K562 (cell line): ENCODE measurements around the gene WDFY2. TPM values are rescaled to one million over a fixed set of nuclear protein-coding genes. Genes with fewer than 3 reads are reported as not detected.

Experiments
- ATAC-seq: fragments of 200-7000 bp; cut with Tn5 transposase; 3 replicates; pipeline ENCODE4 v1.9.1; 2020; ENCODE audit warnings: moderate library complexity
- BruUV-seq: library from RNA; stranded (reverse); fragments of 400-500 nt; replicated peaks from 2 replicates; lab custom pipeline; 2021; lab: Mats Ljungman, UMichigan
- CTCF ChIA-PET: fragments of 300-600 bp; formaldehyde crosslinking; extraction: SDS; loops from one replicate; lab custom pipeline; 2021; ENCODE audit warnings: low intra/inter-chr PET ratio; lab: Yijun Ruan, JAX
- POLR2A ChIA-PET: fragments of 300-600, 350-650 bp; sonication (Branson Sonifier 250); formaldehyde crosslinking; extraction: SDS; loops from one replicate; lab custom pipeline; 2021; ENCODE audit warnings: antibody characterized with exemption, inconsistent platforms; lab: Yijun Ruan, JAX
- DNase-seq, 4 experiments: peaks; one replicate each; pipeline versions ENCODE4 v3.0.0 to v3.0.0-alpha.2; 2011 to 2018; ENCODE audit warnings: low spot score in 3 of 4, mixed read lengths in 3 of 4; ENCODE audit errors: extremely low read depth in 1 of 4
- FAIRE-seq: peaks from 2 replicates; lab custom pipeline; 2011; peaks lifted over from hg19 to GRCh38; lab: Jason Lieb, UNC
- H2AFZ ChIP-seq: 2 replicates; pipeline ENCODE4 v1.6.0; 2011; ENCODE audit warnings: low read depth, low read length, control low read depth, inconsistent platforms
- H3K27ac ChIP-seq: fragments of 200-600 bp; 3 replicates; pipeline ENCODE4 v1.8.0; 2011; ENCODE audit warnings: low read depth, mild to moderate bottlenecking, control low read depth, inconsistent platforms, low read length, moderate library complexity, mixed read lengths; ENCODE audit errors: extremely low read depth
- H3K27me3 ChIP-seq, 2 experiments: fragments of 300-600 bp in 1 of 2; 2 replicates in 1 of 2; 3 replicates in 1 of 2; pipeline versions ENCODE4 v1.6.0 to v1.8.0; 2011; ENCODE audit warnings: inconsistent platforms in 2 of 2, low read length in 2 of 2, mild to moderate bottlenecking in 1 of 2, mixed read lengths in 1 of 2, moderate library complexity in 1 of 2; ENCODE audit not compliant: control insufficient read depth in 2 of 2, insufficient read depth in 2 of 2
- H3K36me3 ChIP-seq: fragments of 300-600 bp; 3 replicates; pipeline ENCODE4 v1.8.0; 2011; ENCODE audit warnings: mild to moderate bottlenecking, low read length, inconsistent platforms; ENCODE audit not compliant: control insufficient read depth, insufficient read depth
- H3K4me1 ChIP-seq, 2 experiments: fragments of 200-600 bp in 1 of 2; replicated peaks in 1 of 2; 2 replicates in 1 of 2; 3 replicates in 1 of 2; pipeline versions ENCODE4 v1.5.1 to v1.8.0; 2011; ENCODE audit warnings: inconsistent platforms in 2 of 2, low read length in 2 of 2, mild to moderate bottlenecking in 1 of 2, mixed read lengths in 1 of 2, moderate library complexity in 1 of 2; ENCODE audit not compliant: control insufficient read depth in 2 of 2, insufficient read depth in 2 of 2
- H3K4me2 ChIP-seq: 2 replicates; pipeline ENCODE4 v1.6.1; 2011; ENCODE audit warnings: low read length, control low read depth, inconsistent platforms, mixed read lengths; ENCODE audit not compliant: insufficient read depth
- H3K4me3 ChIP-seq: fragments of 200-600 bp; sonication (generic), shearing (Covaris generic); 2 replicates; pipeline ENCODE4 v1.5.1; 2016; ENCODE audit warnings: control low read depth, inconsistent platforms
- H3K79me2 ChIP-seq: fragments of 200-600 bp; 3 replicates; pipeline ENCODE4 v1.8.0; 2011; ENCODE audit warnings: low read length, inconsistent platforms; ENCODE audit not compliant: control insufficient read depth, insufficient read depth
- H3K9ac ChIP-seq, 2 experiments: 2 replicates each; pipeline versions ENCODE4 v1.6.0 to v1.6.1; 2011; ENCODE audit warnings: low read depth in 2 of 2, low read length in 2 of 2, control low read depth in 1 of 2, inconsistent platforms in 1 of 2, mild to moderate bottlenecking in 1 of 2, mixed read lengths in 1 of 2; ENCODE audit not compliant: insufficient read depth in 1 of 2
- H3K9me1 ChIP-seq: one replicate; pipeline ENCODE4 v1.6.0; 2011; ENCODE audit warnings: inconsistent platforms, mild to moderate bottlenecking, low read length, moderate library complexity; ENCODE audit not compliant: control insufficient read depth, insufficient read depth
- H3K9me3 ChIP-seq: replicated peaks from 2 replicates; pipeline ENCODE4 v1.5.1; 2011; ENCODE audit warnings: low read depth, low read length, inconsistent platforms; ENCODE audit not compliant: control insufficient read depth, insufficient read depth
- H4K20me1 ChIP-seq: replicated peaks from 2 replicates; pipeline ENCODE4 v1.6.1; 2011; ENCODE audit warnings: low read length, inconsistent platforms, mixed read lengths; ENCODE audit not compliant: control insufficient read depth, insufficient read depth
- AFF4 ChIP-seq: sonication (generic); formaldehyde crosslinking; IDR thresholded peaks from 2 replicates; pipeline ENCODE4 v1.8.0; 2023; ENCODE audit warnings: mild to moderate bottlenecking, missing genetic modification reagents
- CAMTA2 ChIP-seq: fragments of 250-450 bp; sonication (Bioruptor Pico); conservative IDR thresholded peaks from 2 replicates; pipeline ENCODE4 v1.5.1; 2022
- CBX5 ChIP-seq: IDR thresholded peaks from 2 replicates; pipeline ENCODE4 v1.6.1; 2014; ENCODE audit warnings: low read depth, borderline replicate concordance
- FUS ChIP-seq: fragments of 200-400 bp; formaldehyde crosslinking; optimal IDR thresholded peaks from 2 replicates; pipeline ENCODE3; 2017; ENCODE audit warnings: low read depth, low read length
- ID3 ChIP-seq, 2 experiments: fragments of 250-450 bp in 1 of 2; fragments of 450-650 bp in 1 of 2; sonication (Bioruptor Pico) in 1 of 2; IDR thresholded peaks; 2 replicates each; pipeline versions ENCODE4 v1.6.1 to v1.8.0; 2016 to 2021; ENCODE audit warnings: mild to moderate bottlenecking in 2 of 2, moderate library complexity in 2 of 2, missing compliant biosample characterization in 1 of 2, missing genetic modification characterization in 1 of 2
- IRF1 ChIP-seq: sonication (generic); formaldehyde crosslinking; IDR thresholded peaks from 2 replicates; pipeline ENCODE4 v1.8.0; 2022; ENCODE audit warnings: missing genetic modification reagents, mild to moderate bottlenecking, borderline replicate concordance
- JUN ChIP-seq, 2 experiments: sonication (generic) in 1 of 2; formaldehyde crosslinking in 1 of 2; IDR thresholded peaks; 2 replicates each; pipeline versions ENCODE4 v1.6.1 to v1.8.0; 2012 to 2022; ENCODE audit warnings: borderline replicate concordance in 2 of 2, mild to moderate bottlenecking in 2 of 2, improper control_type of control experiment in 1 of 2, low read depth in 1 of 2, low read length in 1 of 2, missing genetic modification reagents in 1 of 2
- NR1H2 ChIP-seq: sonication (generic); formaldehyde crosslinking; IDR thresholded peaks from 2 replicates; pipeline ENCODE4 v1.4.0; 2020; ENCODE audit warnings: mild to moderate bottlenecking, missing genetic modification reagents
- OTX1 ChIP-seq: fragments of 450-650 bp; formaldehyde crosslinking; IDR thresholded peaks from 2 replicates; pipeline ENCODE4 v1.4.0; 2022; ENCODE audit warnings: mild to moderate bottlenecking
- RFX7 ChIP-seq: fragments of 250-450 bp; sonication (Bioruptor Pico); IDR thresholded peaks from 2 replicates; pipeline ENCODE4 v1.5.1; 2021; ENCODE audit warnings: mild to moderate bottlenecking
- SRF ChIP-seq, 2 experiments: fragments of 250-450, 450-650 bp in 1 of 2; sonication (Bioruptor Pico) in 1 of 2; sonication (generic) in 1 of 2; formaldehyde crosslinking; IDR thresholded peaks; 2 replicates each; pipeline versions ENCODE4 v1.5.0 to v1.5.1; 2020 to 2022; ENCODE audit warnings: mild to moderate bottlenecking in 1 of 2, missing genetic modification reagents in 1 of 2
- TSC22D4 ChIP-seq: fragments of 450-650 bp; IDR thresholded peaks from 2 replicates; pipeline ENCODE4 v1.6.1; 2016; ENCODE audit warnings: missing genetic modification characterization, missing biosample characterization, control low read depth
- XRCC4 ChIP-seq: IDR thresholded peaks from one replicate; pipeline ENCODE4 v1.6.1; 2011; ENCODE audit not compliant: insufficient read depth, insufficient read length; ENCODE audit errors: extremely low read depth
- ZEB2 ChIP-seq: fragments of 450-650 bp; IDR thresholded peaks from 2 replicates; pipeline ENCODE4 v1.6.1; 2016
- WGBS: fragments of 100-300 bp; shearing (Covaris generic); methylation state at CpG from one replicate; pipeline ENCODE4 v1.1.6; 2016; ENCODE audit warnings: low coverage, mixed read lengths; ENCODE audit not compliant: insufficient coverage; ENCODE audit errors: missing lambda C conversion rate; 5-methylcytosine and 5-hydroxymethylcytosine counted together
- in situ Hi-C: fragments of 300-500 bp; cut with MboI; formaldehyde crosslinking; loops from 4 replicates; pipeline ENCODE4 v1.15.0; 2018; ENCODE audit warnings: inconsistent platforms, mixed read lengths
- intact Hi-C: fragments of 100-400 bp; cut with micrococcal nuclease; formaldehyde crosslinking; loops from 2 replicates; pipeline ENCODE4 v1.14.2; 2022
- polyA plus RNA-seq, 8 experiments: library from polyadenylated mRNA; depleted of rRNA in 4 of 8; stranded (reverse) in 5 of 8; unstranded in 3 of 8; fragments of >200 nt; fragmentation: Nextera tagmentation in 2 of 8; fragmentation: Illumina TruSeq in 1 of 8; extraction: Ambion mirVana in 2 of 8; extraction: Trizol in 1 of 8; gene quantifications; 2 replicates each; pipeline versions ENCODE4 v1.2.1 to v1.2.3, GENCODE V29; 2011 to 2014; ENCODE audit warnings: inconsistent platforms in 1 of 8, missing spikeins in 1 of 8
- total RNA-seq, 7 experiments: library from RNA; depleted of rRNA in 6 of 7; stranded (reverse); fragments of >200 nt in 6 of 7; fragmentation: Illumina TruSeq in 2 of 7; extraction: Trizol in 2 of 7; gene quantifications; 2 replicates each; pipeline versions ENCODE4 v1.2.1 to v1.2.3, GENCODE V29; 2011 to 2021; ENCODE audit warnings: low replicate concordance in 1 of 7

Gene WDFY2
- total and polyA plus RNA-seq, 9 of the 15 experiments (the other 6 are each of a cell fraction or from before 2014, with no cell fraction given), result 0.66 to 6.4 (median 4.4) TPM

GRCh38 chr13:51675385-51675784 is 91.1 kb downstream of the WDFY2 start:
- Histone ChIP-seq H3K79me2 (no peaks in the 10 kb centered on the region; the same call in 2 of the 3 replicates), H3K36me3 (no peaks in the 10 kb centered on the region; the same call in 2 of the 3 replicates), H3K4me3 (no peak overlapping the region), H3K9me3 (no peaks in the 10 kb centered on the region), H3K4me2 (no peak overlapping the region), H3K4me1 (no peaks in the 10 kb centered on the region), H3K27me3 (no peaks in the 10 kb centered on the region), H2AFZ (no peak overlapping the region), H3K9ac (no peak overlapping the region), H3K27ac (no peak overlapping the region), H4K20me1 (0 out of 2 replicates have a peak, but pooled peaks cover 3% of the 10 kb centered on the region), H3K9me1 (no peaks in the 10 kb centered on the region)
- FAIRE-seq (no peak), DNase-seq (no peak), ATAC-seq (no peak)
- intact Hi-C loops (no loop called here), in situ Hi-C loops (no loop called here)
- CTCF ChIA-PET, result no interaction called here
- POLR2A ChIA-PET, result no interaction called here
- no TSS peak for BruUV-seq
- WGBS, result 50% methylated on average over 1 of the region's 1 CpG
- TF ChIP-seq OTX1 (CRISPR knock-in tag) (no peak), CBX5 (no peak), TSC22D4 (tag) (no peak), RFX7 (CRISPR knock-in tag) (no peak), FUS (no peak), AFF4 (CRISPR knock-in tag) (no peak), JUN (IDR thresholded peaks at IDR 0.05; ENCODE audit: borderline replicate concordance, low read depth, low read length) (no peak), JUN (CRISPR knock-in tag; IDR thresholded peaks at IDR 0.05; ENCODE audit: borderline replicate concordance) (no peak), IRF1 (CRISPR knock-in tag) (no peak), CAMTA2 (CRISPR knock-in tag) (no peak), NR1H2 (CRISPR knock-in tag) (no peak), XRCC4 (no peak), ID3 (CRISPR knock-in tag; IDR thresholded peaks at IDR 0.05) (no peak), ID3 (tag; IDR thresholded peaks at IDR 0.05) (no peak), ZEB2 (no peak), SRF (CRISPR knock-in tag; IDR thresholded peaks at IDR 0.05) (no peak)
